HEK293 (cell line): Measurements from ENCODE around the gene AFF1.

Experiments
- CTCF ChIA-PET: fragments of 350-600 bp; formaldehyde crosslinking; extraction: SDS; loops from one replicate; lab custom pipeline; 2021; ENCODE audit warnings: antibody characterized with exemption; lab: Yijun Ruan, JAX
- POLR2A ChIA-PET: fragments of 300-600 bp; formaldehyde crosslinking; extraction: SDS; loops from one replicate; lab custom pipeline; 2020; ENCODE audit warnings: antibody characterized with exemption, inconsistent platforms; lab: Yijun Ruan, JAX
- H3K27ac ChIP-seq: fragments of 200-500 bp; sonication (Bioruptor generic); 2 replicates; pipeline ENCODE4 v1.5.1; 2014; ENCODE audit warnings: low read depth, low read length, control low read depth, inconsistent platforms; ENCODE audit errors: extremely low read depth
- H3K36me3 ChIP-seq, 2 experiments: fragments of 200-500 bp in 1 of 2; sonication (Bioruptor generic) in 1 of 2; 1 replicate in 1 of 2; 2 replicates in 1 of 2; pipeline ENCODE4 v1.5.1; 2014 to 2017; ENCODE audit warnings: inconsistent platforms in 2 of 2, low read length in 2 of 2; ENCODE audit not compliant: control insufficient read depth in 2 of 2, insufficient read depth in 1 of 2
- H3K4me1 ChIP-seq: fragments of 200-500 bp; sonication (Bioruptor generic); 2 replicates; pipeline ENCODE4 v1.5.1; 2014; ENCODE audit warnings: mild to moderate bottlenecking, low read length, inconsistent platforms; ENCODE audit not compliant: control insufficient read depth, insufficient read depth
- H3K4me3 ChIP-seq: 2 replicates; pipeline ENCODE4 v1.5.1; 2011; ENCODE audit warnings: low read depth, mild to moderate bottlenecking, control low read depth, low read length, moderate library complexity
- H3K9me3 ChIP-seq: fragments of 200-500 bp; sonication (Bioruptor generic); 2 replicates; pipeline ENCODE4 v1.5.1; 2014; ENCODE audit warnings: low read depth, low read length, inconsistent platforms; ENCODE audit not compliant: control insufficient read depth, insufficient read depth
- IKZF3 ChIP-seq: fragments of 450-650 bp; IDR thresholded peaks from 2 replicates; pipeline ENCODE4 v1.5.0; 2018; ENCODE audit warnings: missing biosample characterization, mild to moderate bottlenecking, missing genetic modification characterization, moderate library complexity
- PRDM1 ChIP-seq: fragments of 450-650 bp; formaldehyde crosslinking; IDR thresholded peaks from 2 replicates; pipeline ENCODE4; 2016; ENCODE audit warnings: missing biosample characterization, missing genetic modification characterization
- REST ChIP-seq: fragments of 450-650 bp; formaldehyde crosslinking; IDR thresholded peaks from 2 replicates; pipeline ENCODE4 v1.5.1; 2016; ENCODE audit warnings: missing biosample characterization, missing genetic modification characterization
- SP7 ChIP-seq: fragments of 450-650 bp; formaldehyde crosslinking; IDR thresholded peaks from 2 replicates; pipeline ENCODE4 v1.5.1; 2016; ENCODE audit warnings: missing biosample characterization, missing genetic modification characterization
- TCF7L2 ChIP-seq: IDR thresholded peaks from 2 replicates; pipeline ENCODE4 v1.6.1; 2011; ENCODE audit warnings: low read depth, mild to moderate bottlenecking, inconsistent platforms, low read length, moderate library complexity, borderline replicate concordance
- ZBTB21 ChIP-seq: fragments of 450-650 bp; formaldehyde crosslinking; IDR thresholded peaks from 2 replicates; pipeline ENCODE4 v1.5.1; 2017; ENCODE audit warnings: missing biosample characterization, missing genetic modification characterization
- ZBTB7A ChIP-seq: fragments of 450-650 bp; formaldehyde crosslinking; IDR thresholded peaks from 2 replicates; pipeline ENCODE4 v1.5.1; 2016; ENCODE audit warnings: low read depth, missing biosample characterization, missing genetic modification characterization
- ZBTB8A ChIP-seq: fragments of 450-650 bp; formaldehyde crosslinking; IDR thresholded peaks from 2 replicates; pipeline ENCODE4 v1.5.1; 2016; ENCODE audit warnings: missing biosample characterization, missing genetic modification characterization
- ZFP69B ChIP-seq: fragments of 450-650 bp; formaldehyde crosslinking; IDR thresholded peaks from 2 replicates; pipeline ENCODE4 v1.5.1; 2016; ENCODE audit warnings: missing biosample characterization, missing genetic modification characterization
- ZIC2 ChIP-seq: fragments of 450-650 bp; formaldehyde crosslinking; IDR thresholded peaks from 2 replicates; pipeline ENCODE4 v1.5.1; 2016; ENCODE audit warnings: missing biosample characterization, missing genetic modification characterization
- ZNF10 ChIP-seq: fragments of 450-650 bp; formaldehyde crosslinking; IDR thresholded peaks from 2 replicates; pipeline ENCODE4 v1.5.1; 2017; ENCODE audit warnings: missing biosample characterization, missing genetic modification characterization
- ZNF132 ChIP-seq: fragments of 450-650 bp; formaldehyde crosslinking; IDR thresholded peaks from 2 replicates; pipeline ENCODE4 v1.5.1; 2017; ENCODE audit warnings: missing biosample characterization, missing genetic modification characterization, borderline replicate concordance
- ZNF155 ChIP-seq: fragments of 450-650 bp; formaldehyde crosslinking; IDR thresholded peaks from 2 replicates; pipeline ENCODE4 v1.5.1; 2016; ENCODE audit warnings: missing biosample characterization, missing genetic modification characterization
- ZNF398 ChIP-seq: fragments of 450-650 bp; formaldehyde crosslinking; IDR thresholded peaks from 2 replicates; pipeline ENCODE4 v1.5.1; 2017; ENCODE audit warnings: missing biosample characterization, missing genetic modification characterization
- ZNF510 ChIP-seq: fragments of 450-650 bp; formaldehyde crosslinking; IDR thresholded peaks from 2 replicates; pipeline ENCODE4 v1.5.1; 2018; ENCODE audit warnings: mild to moderate bottlenecking, missing genetic modification characterization, missing biosample characterization; ENCODE audit not compliant: insufficient replicate concordance
- ZNF518A ChIP-seq: fragments of 450-650 bp; formaldehyde crosslinking; conservative IDR thresholded peaks from 2 replicates; pipeline ENCODE4 v1.5.1; 2016; ENCODE audit warnings: low read depth, missing biosample characterization, missing genetic modification characterization
- ZNF580 ChIP-seq: fragments of 450-650 bp; formaldehyde crosslinking; IDR thresholded peaks from 2 replicates; pipeline ENCODE4 v1.5.1; 2016; ENCODE audit warnings: missing biosample characterization, missing genetic modification characterization
- ZNF76 ChIP-seq: fragments of 450-650 bp; formaldehyde crosslinking; IDR thresholded peaks from 2 replicates; pipeline ENCODE4; 2016; ENCODE audit warnings: low read depth, missing biosample characterization, missing genetic modification characterization, borderline replicate concordance
- ZSCAN16 ChIP-seq: fragments of 450-650 bp; formaldehyde crosslinking; IDR thresholded peaks from 2 replicates; pipeline ENCODE4 v1.5.1; 2016; ENCODE audit warnings: missing biosample characterization, missing genetic modification characterization

AFF1 gene

GRCh38 chr4:87130985-87131703 is 196.3 kb downstream of the AFF1 start:
- TF ChIP-seq ZFP69B (tag by site-specific recombination) = no peak
- no peak for TF ChIP-seq ZNF398 (tag by site-specific recombination)
- no peak for TF ChIP-seq ZNF155 (tag by site-specific recombination)
- no peak for TF ChIP-seq PRDM1 (tag by site-specific recombination)
- no peak for TF ChIP-seq ZNF518A (tag by site-specific recombination)
- no peak for TF ChIP-seq IKZF3 (tag by site-specific recombination)
- TF ChIP-seq ZNF76 = no peak
- no peak for TF ChIP-seq ZBTB21 (tag by site-specific recombination)
- TF ChIP-seq SP7 = no peak
- TF ChIP-seq ZSCAN16 (tag by site-specific recombination) = no peak
- no peak for TF ChIP-seq ZBTB7A (tag by site-specific recombination)
- TF ChIP-seq ZNF510 (tag by site-specific recombination) = no peak
- no peak for TF ChIP-seq ZNF132
- TF ChIP-seq ZNF580 (tag by site-specific recombination) = no peak
- TF ChIP-seq REST (tag by site-specific recombination) = no peak
- no peak for TF ChIP-seq ZIC2 (tag by site-specific recombination)
- no peak for TF ChIP-seq TCF7L2
- TF ChIP-seq ZNF10 (tag by site-specific recombination) = no peak
- TF ChIP-seq ZBTB8A (tag by site-specific recombination) = no peak
- TF ChIP-seq, all 188 proteins: peak for 0
- Histone ChIP-seq H3K36me3 (peaks cover 0 to 78% of the 10 kb centered on the region in 2 experiments; a peak in 2 of 3 replicates), H3K4me3 (no peak overlapping the region), H3K9me3 (no peaks in the 10 kb centered on the region), H3K27ac (no peak overlapping the region), H3K4me1 (no peaks in the 10 kb centered on the region)
- ChIA-PET POLR2A (no interaction called here), CTCF (no interaction called here)
